Epithelial cell of proximal tubule (primary cell): ENCODE results near the gene PDE4C. TPM values are rescaled to one million over a fixed set of nuclear protein-coding genes. Genes with fewer than 3 reads are reported as not detected.
A peak's percentile ranks its signal among the peaks of the same experiment; 100 is the strongest.

Experiments used
- DNase-seq: peaks from one replicate; pipeline ENCODE4 v3.0.0-alpha.2; 2011; ENCODE audit warnings: low read depth
- H3K4me3 ChIP-seq: 2 replicates; pipeline ENCODE4 v1.5.1; 2011; ENCODE audit warnings: low read depth, mild to moderate bottlenecking, low read length
- CTCF ChIP-seq: conservative IDR thresholded peaks from 2 replicates; pipeline ENCODE4 v1.5.1; 2012; ENCODE audit warnings: low read depth, mild to moderate bottlenecking, low read length
- total RNA-seq: library from RNA; depleted of rRNA; stranded (reverse); fragments of >200 nt; gene quantifications from 2 replicates; pipeline ENCODE4 v1.2.3, GENCODE V29; 2015

Gene PDE4C
- total RNA-seq, 1 donor from 2014 or later = 0.63 TPM

GRCh38 chr19:18197941-18198340, 28.3 kb downstream of the PDE4C start:
- no peak overlapping the region for H3K4me3 ChIP-seq
- no peak for TF ChIP-seq CTCF
- DNase-seq = no peak

- no peak for DNase-seq
- TF ChIP-seq CTCF = no peak
Observed at GRCh38 chr19:18197306-18197705, 28.9 kb downstream of the PDE4C start.

GRCh38 chr19:18196511-18196845, 29.8 kb downstream of the PDE4C start:
- no peak overlapping the region for H3K4me3 ChIP-seq
- no peak for DNase-seq
- no peak for TF ChIP-seq CTCF

More at GRCh38 chr19:18197306-18197705, 28.9 kb downstream of the PDE4C start:
- H3K4me3 ChIP-seq = no peak overlapping the region

GRCh38 chr19:18194554-18195238, 31.5 kb downstream of the PDE4C start:
- H3K4me3 ChIP-seq = no peak overlapping the region
- DNase-seq = no peak
- TF ChIP-seq CTCF = no peak

GRCh38 chr19:18194181-18194530, 32.1 kb downstream of the PDE4C start:
- DNase-seq = no peak
- TF ChIP-seq CTCF = no peak
- H3K4me3 ChIP-seq = peak overlapping the region; percentile 94

GRCh38 chr19:18193388-18194180, 32.7 kb downstream of the PDE4C start:
- TF ChIP-seq CTCF = no peak
- no peak for DNase-seq
- H3K4me3 ChIP-seq = peak overlapping the region; percentile 94
